GM19239 (cell line): ENCODE results near the gene REXO5.
A peak's percentile ranks its signal among the peaks of the same experiment; 100 is the strongest.

Source experiments
- DNase-seq: peaks from one replicate; pipeline ENCODE4 v3.0.0; 2011; ENCODE audit warnings: low spot score; ENCODE audit not compliant: insufficient read length
- FAIRE-seq: peaks from 2 replicates; lab custom pipeline; 2011; peaks lifted over from hg19 to GRCh38; lab: Jason Lieb, UNC

The REXO5 gene

GRCh38 chr16:20867585-20867984 lies 61.3 kb downstream of the REXO5 start:
- DNase-seq (no peak), FAIRE-seq (no peak)

- FAIRE-seq: no peak
- DNase-seq: no peak
These were observed 62.6 kb downstream of the REXO5 start for GRCh38 chr16:20868890-20869289.

- FAIRE-seq: no peak
- DNase-seq: no peak
These were observed 63.9 kb downstream of the REXO5 start for GRCh38 chr16:20870122-20870820.

- FAIRE-seq: no peak
These were observed 64.9 kb downstream of the REXO5 start for GRCh38 chr16:20871258-20871657.

GRCh38 chr16:20871941-20872815 lies 65.9 kb downstream of the REXO5 start:
- no peak for FAIRE-seq
- DNase-seq: no peak

More at GRCh38 chr16:20871258-20871657, 64.9 kb downstream of the REXO5 start:
- no peak for DNase-seq

GRCh38 chr16:20873331-20873730 lies 67.0 kb downstream of the REXO5 start:
- DNase-seq: no peak
- no peak for FAIRE-seq

GRCh38 chr16:20874088-20874581 lies 67.8 kb downstream of the REXO5 start:
- no peak for FAIRE-seq
- no peak for DNase-seq

- DNase-seq (no peak), FAIRE-seq (peak; percentile 21)
These were observed 69.0 kb downstream of the REXO5 start for GRCh38 chr16:20875355-20875650.

- no peak for DNase-seq
These were observed 72.4 kb downstream of the REXO5 start for GRCh38 chr16:20878682-20879147.

GRCh38 chr16:20879175-20880040 lies 73.1 kb downstream of the REXO5 start:
- FAIRE-seq: peak; percentile 62
- no peak for DNase-seq

More at GRCh38 chr16:20878682-20879147, 72.4 kb downstream of the REXO5 start:
- peak; percentile 23 for FAIRE-seq

- DNase-seq: no peak
These were observed 74.7 kb downstream of the REXO5 start for GRCh38 chr16:20880867-20881502.

GRCh38 chr16:20881503-20881878 lies 75.2 kb downstream of the REXO5 start:
- FAIRE-seq: no peak

More at GRCh38 chr16:20880867-20881502, 74.7 kb downstream of the REXO5 start:
- FAIRE-seq: no peak

GRCh38 chr16:20883554-20884239 lies 77.4 kb downstream of the REXO5 start:
- DNase-seq (no peak), FAIRE-seq (no peak)

More at GRCh38 chr16:20881503-20881878, 75.2 kb downstream of the REXO5 start:
- no peak for DNase-seq

- DNase-seq (no peak), FAIRE-seq (no peak)
These were observed 77.9 kb downstream of the REXO5 start for GRCh38 chr16:20884240-20884556.

GRCh38 chr16:20886320-20886719 lies 80.0 kb downstream of the REXO5 start:
- DNase-seq (no peak), FAIRE-seq (no peak)

GRCh38 chr16:20887207-20887606 lies 80.9 kb downstream of the REXO5 start:
- DNase-seq: no peak
- FAIRE-seq: no peak

- DNase-seq (no peak), FAIRE-seq (no peak)
These were observed 83.4 kb downstream of the REXO5 start for GRCh38 chr16:20889625-20890275.

GRCh38 chr16:20894388-20894787 lies 88.1 kb downstream of the REXO5 start:
- DNase-seq (no peak), FAIRE-seq (no peak)
